ES-I3 (cell line): ENCODE results near the gene ADAT3.
"Not testable (repeated sequence)": the region's sequence is repeated elsewhere in the genome, so short reads cannot be mapped to it uniquely, and the experiment has no call there.

Source experiments
- H3K36me3 ChIP-seq: 2 replicates; pipeline ENCODE4 v1.6.1; 2013; ENCODE audit warnings: mild to moderate bottlenecking, low read length, control low read depth, moderate library complexity; ENCODE audit not compliant: insufficient read depth
- H3K4me1 ChIP-seq: 2 replicates; pipeline ENCODE4 v1.6.1; 2013; ENCODE audit warnings: mild to moderate bottlenecking, control low read depth, low read length; ENCODE audit not compliant: insufficient read depth
- H3K9ac ChIP-seq: 2 replicates; pipeline ENCODE4 v1.6.1; 2013; ENCODE audit warnings: low read depth, mild to moderate bottlenecking, low read length, moderate library complexity
- H3K9me3 ChIP-seq: 2 replicates; pipeline ENCODE4 v1.6.1; 2013; ENCODE audit warnings: mild to moderate bottlenecking, low read length, moderate library complexity; ENCODE audit not compliant: control insufficient read depth, insufficient read depth

The ADAT3 gene

DNA sequence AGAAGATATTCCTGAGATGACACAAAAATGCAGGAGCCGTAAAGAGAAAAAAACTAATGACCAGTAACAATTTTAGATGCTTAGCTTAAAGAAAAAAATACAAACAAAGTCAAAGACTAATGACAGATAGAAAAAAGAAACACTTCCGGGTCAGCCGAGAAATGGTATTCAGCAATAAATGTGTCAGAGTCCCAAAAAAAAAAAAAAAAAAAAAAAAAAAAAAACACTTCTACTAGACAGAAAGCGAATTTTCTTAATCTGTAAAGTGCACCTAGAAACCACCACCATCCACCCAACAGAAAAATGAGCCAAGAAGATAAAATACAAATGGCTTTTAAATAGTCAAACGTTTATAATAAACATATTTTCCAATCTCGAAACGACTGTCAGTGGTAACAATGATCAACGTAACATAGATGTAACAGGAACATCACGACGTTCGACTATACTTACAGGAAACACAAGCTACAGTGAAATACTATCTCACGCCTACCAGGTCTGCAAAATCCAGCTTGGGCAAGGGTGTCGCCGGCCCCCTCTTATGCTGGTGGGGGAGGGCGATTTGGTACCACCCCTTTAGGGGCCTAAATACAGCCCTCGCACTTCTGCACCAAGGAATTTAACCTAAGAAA, 30.5 kb upstream of the ADAT3 start:
- H3K9me3 ChIP-seq = no peaks in the 10 kb centered on the region
- H3K36me3 ChIP-seq = no peaks in the 10 kb centered on the region
- peak overlapping the region; percentile 98 for H3K9ac ChIP-seq
- H3K4me1 ChIP-seq = no peaks in the 10 kb centered on the region; the same call in 1 of the 2 replicates

DNA sequence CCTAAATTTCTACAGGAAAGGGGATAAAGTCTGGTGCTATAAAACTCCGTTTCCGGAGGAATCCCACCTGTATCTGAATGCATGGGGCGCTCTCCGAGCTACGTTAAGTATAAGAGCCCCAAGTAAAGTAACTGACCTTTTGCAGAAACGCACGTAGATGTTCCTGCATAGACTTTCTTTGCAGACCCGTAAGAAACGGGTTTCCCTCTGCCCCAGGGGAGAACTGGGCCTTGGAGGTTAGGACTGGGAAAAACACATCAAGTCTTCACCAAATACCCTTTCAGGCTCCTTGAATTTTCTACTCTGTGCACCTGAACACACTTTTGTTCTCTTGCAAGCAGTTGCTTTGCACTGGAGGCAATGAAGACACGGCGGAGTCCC, 29.9 kb upstream of the ADAT3 start:
- H3K36me3 ChIP-seq, H3K4me1 ChIP-seq, H3K9me3 ChIP-seq: not testable (repeated sequence)
- H3K9ac ChIP-seq = peak overlapping the region; percentile 98

DNA sequence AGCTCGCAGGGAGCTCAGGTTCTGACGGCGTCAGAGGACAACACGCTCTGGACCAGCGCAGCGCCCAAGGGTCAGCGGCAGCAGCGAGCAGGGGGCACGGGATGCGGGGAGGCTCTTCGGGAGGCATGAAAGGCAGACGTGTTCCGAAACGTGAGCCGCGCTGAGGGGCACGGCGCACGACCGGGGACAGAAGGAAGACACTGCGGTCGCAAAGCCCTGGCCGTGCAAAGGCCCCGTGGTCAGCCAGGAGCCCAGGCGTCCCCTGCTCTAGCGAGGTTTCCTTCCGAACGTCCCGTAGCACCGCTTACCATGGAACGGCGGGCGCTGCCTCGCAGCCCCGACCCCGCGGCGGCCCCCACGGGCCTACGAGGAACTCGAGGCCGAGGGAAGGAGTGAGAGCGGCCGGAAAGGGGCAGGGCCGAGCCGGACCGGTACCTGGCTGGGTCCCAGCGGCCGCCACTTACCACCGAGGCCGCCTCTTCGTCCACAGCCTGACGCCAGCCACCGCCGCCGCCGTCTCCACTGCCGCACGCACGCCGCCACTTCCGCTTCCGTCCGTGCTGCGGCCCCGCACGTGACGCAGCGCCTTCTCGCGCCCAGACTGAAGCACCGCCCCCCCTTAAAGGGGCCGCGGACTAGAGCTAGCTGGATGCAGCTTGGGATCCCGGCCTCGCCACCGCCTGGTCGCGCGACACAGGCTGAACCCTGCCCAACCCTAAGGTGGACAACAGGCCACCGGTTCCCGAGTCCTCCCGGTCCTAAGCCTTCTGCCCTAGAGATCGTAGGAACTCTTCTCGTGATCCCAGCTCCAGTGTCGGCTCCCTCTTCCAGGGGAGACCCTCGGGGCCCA, 29.3 kb upstream of the ADAT3 start:
- Histone ChIP-seq H3K36me3 (no peaks in the 10 kb centered on the region), H3K4me1 (no peaks in the 10 kb centered on the region; the same call in 1 of the 2 replicates), H3K9me3 (no peaks in the 10 kb centered on the region), H3K9ac (peak overlapping the region; percentile 98)

- H3K4me1 ChIP-seq, H3K36me3 ChIP-seq, H3K9me3 ChIP-seq: not testable (repeated sequence)
- H3K9ac ChIP-seq = peak overlapping the region; percentile 98
Observed at GRCh38 chr19:1876496-1877279, 28.5 kb upstream of the ADAT3 start.

- H3K9me3 ChIP-seq, H3K4me1 ChIP-seq, H3K36me3 ChIP-seq, H3K9ac ChIP-seq: not testable (repeated sequence)
Observed at GRCh38 chr19:1877280-1877660, 27.9 kb upstream of the ADAT3 start.

DNA sequence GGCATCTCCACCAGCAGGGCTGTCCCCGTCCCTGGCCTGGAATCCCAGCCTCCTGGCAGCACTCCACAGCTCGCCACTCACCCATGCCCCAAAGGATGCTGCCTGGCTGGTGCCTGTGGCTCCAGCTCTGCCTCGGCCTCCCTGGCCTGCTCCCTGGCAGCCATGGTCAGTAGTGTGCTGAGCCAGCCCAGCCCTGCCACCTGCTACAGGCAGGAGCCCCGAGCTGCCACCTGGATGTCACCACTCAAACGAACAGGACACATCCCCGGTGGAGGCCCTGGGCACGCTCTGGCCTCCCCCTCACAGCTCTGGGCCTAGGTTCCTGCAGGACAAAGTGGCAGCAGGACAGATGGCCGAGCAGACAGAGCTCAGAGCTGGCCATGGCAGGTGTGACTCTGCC, 26.6 kb upstream of the ADAT3 start:
- not testable (repeated sequence) for H3K9me3 ChIP-seq, H3K4me1 ChIP-seq, H3K9ac ChIP-seq, H3K36me3 ChIP-seq

DNA sequence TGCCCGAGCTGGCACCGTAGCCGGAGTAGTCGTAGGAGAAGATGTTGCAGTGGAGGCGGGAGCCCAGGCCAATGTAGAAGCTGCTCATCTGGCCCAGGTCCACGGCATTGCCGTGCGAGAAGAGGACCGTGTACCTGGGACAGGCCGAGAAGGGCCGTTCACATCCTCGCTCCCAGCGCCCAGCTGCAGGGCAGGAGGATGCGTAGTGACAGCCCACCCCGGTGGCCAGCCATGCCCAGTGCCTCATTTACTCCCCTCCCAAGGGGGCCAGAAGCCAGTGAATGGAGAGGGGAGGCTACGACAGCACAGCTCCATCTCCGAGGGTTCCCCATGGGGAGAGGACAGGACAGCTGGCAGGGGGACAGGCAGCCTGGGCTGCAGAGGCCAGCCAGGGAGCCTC, 25.2 kb upstream of the ADAT3 start:
- peaks cover 14% of the 10 kb centered on the region for H3K4me1 ChIP-seq
- H3K9me3 ChIP-seq, H3K9ac ChIP-seq, H3K36me3 ChIP-seq: not testable (repeated sequence)

DNA sequence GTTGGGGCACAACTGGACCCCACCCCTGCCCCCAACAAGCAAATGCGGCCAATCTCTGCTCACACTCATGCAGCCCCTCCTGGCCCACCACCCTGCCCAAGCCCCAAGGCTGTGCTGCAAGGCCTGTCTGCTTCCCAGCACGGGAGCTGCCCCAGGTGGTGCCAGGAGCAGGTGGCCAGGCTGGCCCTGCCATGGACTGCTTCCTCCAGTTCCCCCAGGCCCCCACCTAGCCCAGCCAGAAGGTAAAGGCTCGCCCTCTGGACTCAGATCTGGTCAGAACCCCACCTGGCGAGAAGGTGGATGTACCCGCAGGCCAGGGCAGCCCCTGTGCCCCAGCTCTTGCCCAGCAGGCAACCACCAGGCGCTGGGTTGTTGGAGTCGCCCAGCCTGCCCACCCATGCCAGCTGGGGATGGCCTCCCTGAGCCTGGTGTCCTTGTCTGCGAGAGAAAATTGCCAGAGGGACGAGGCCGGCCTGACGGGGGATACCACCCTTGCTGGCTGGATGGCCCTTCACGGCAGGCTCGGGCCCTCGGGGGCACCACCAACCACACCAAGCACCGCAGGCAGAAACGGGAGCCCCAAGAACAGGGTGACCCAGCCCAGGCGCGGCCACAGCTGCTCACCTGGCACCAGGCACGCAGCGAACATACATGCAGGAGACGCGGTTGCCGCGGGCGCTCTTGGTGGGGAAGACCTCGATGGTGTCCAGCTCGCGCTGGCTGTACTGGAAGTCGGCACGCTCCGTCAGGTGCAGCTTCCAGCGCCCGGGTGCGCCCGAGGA, 24.4 kb upstream of the ADAT3 start:
- Histone ChIP-seq H3K9ac (no peak overlapping the region), H3K36me3 (no peaks in the 10 kb centered on the region), H3K9me3 (no peaks in the 10 kb centered on the region), H3K4me1 (peaks cover 14% of the 10 kb centered on the region)

DNA sequence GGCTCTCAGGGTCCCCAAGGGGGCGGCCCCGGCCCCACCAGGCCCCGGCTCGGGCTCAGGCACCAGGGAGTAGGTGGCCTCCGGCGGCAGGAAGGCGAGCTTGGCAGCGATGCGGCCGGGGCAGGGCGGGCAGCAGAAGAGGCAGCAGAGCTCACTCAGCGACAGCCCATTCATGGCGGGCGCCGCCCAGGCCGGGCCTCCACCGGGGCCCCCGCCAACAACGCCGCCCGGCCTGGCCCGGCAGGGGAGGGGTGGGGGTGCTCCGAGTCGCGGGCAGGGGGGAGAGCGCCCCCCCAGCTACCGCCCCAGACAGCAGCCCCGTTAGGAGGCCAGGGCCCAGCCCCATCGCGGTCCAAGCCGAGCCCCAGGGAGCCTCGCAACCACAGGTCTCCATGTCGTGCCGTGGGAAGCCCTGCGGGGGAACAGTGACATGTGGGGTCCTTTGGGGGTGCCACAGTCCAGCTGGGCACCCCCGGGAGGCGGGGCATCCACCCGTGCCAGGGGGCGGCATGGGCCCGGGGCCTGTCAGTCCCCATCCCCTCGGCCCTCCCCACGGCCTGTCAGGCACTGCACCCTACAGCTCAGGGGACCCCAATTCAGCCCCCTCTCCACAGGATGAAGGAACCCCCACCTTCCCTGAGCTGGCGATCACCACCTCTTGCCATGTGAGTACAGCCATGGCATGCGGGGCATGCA, 23.7 kb upstream of the ADAT3 start:
- not testable (repeated sequence) for H3K9ac ChIP-seq
- peaks cover 14% of the 10 kb centered on the region for H3K4me1 ChIP-seq

GRCh38 chr19:1882089-1882785, 23.0 kb upstream of the ADAT3 start:
- Histone ChIP-seq H3K9ac (no peak overlapping the region), H3K9me3 (no peaks in the 10 kb centered on the region), H3K36me3 (no peaks in the 10 kb centered on the region), H3K4me1 (peaks cover 17% of the 10 kb centered on the region)

More for the DNA sequence above, 23.7 kb upstream of the ADAT3 start:
- not testable (repeated sequence) for H3K9me3 ChIP-seq, H3K36me3 ChIP-seq

GRCh38 chr19:1882786-1883692, 22.2 kb upstream of the ADAT3 start:
- no peaks in the 10 kb centered on the region for H3K36me3 ChIP-seq
- no peak overlapping the region for H3K9ac ChIP-seq
- peaks cover 20% of the 10 kb centered on the region for H3K4me1 ChIP-seq
- no peaks in the 10 kb centered on the region for H3K9me3 ChIP-seq

GRCh38 chr19:1883784-1884183, 21.4 kb upstream of the ADAT3 start:
- peaks cover 20% of the 10 kb centered on the region for H3K4me1 ChIP-seq
- no peaks in the 10 kb centered on the region for H3K9me3 ChIP-seq
- H3K36me3 ChIP-seq = no peaks in the 10 kb centered on the region
- H3K9ac ChIP-seq = peak overlapping the region; percentile 82; the same call in 1 of the 2 replicates
